HEK293 (cell line): ENCODE data around the gene APOBEC3C.

Experiments used
- FEZF1 ChIP-seq: fragments of 450-650 bp; formaldehyde crosslinking; IDR thresholded peaks from 2 replicates; pipeline ENCODE4 v1.5.1; 2016; ENCODE audit warnings: missing biosample characterization, missing genetic modification characterization
- MYNN ChIP-seq: fragments of 450-650 bp; formaldehyde crosslinking; IDR thresholded peaks from 2 replicates; pipeline ENCODE4 v1.5.1; 2016; ENCODE audit warnings: missing biosample characterization, missing genetic modification characterization, borderline replicate concordance
- SETDB1 ChIP-seq: IDR thresholded peaks from one replicate; pipeline ENCODE4 v1.6.1; 2017; ENCODE audit warnings: mild to moderate bottlenecking, low read length, moderate library complexity, mixed read lengths; ENCODE audit not compliant: insufficient read length
- SP2 ChIP-seq: fragments of 450-650 bp; formaldehyde crosslinking; IDR thresholded peaks from 2 replicates; pipeline ENCODE4 v1.5.1; 2016; ENCODE audit warnings: missing biosample characterization, missing genetic modification characterization
- ZFP41 ChIP-seq: fragments of 450-650 bp; formaldehyde crosslinking; IDR thresholded peaks from 2 replicates; pipeline ENCODE4 v1.5.1; 2016; ENCODE audit warnings: missing biosample characterization, missing genetic modification characterization, borderline replicate concordance
- ZFP69B ChIP-seq: fragments of 450-650 bp; formaldehyde crosslinking; IDR thresholded peaks from 2 replicates; pipeline ENCODE4 v1.5.1; 2016; ENCODE audit warnings: missing biosample characterization, missing genetic modification characterization
- ZIC2 ChIP-seq: fragments of 450-650 bp; formaldehyde crosslinking; IDR thresholded peaks from 2 replicates; pipeline ENCODE4 v1.5.1; 2016; ENCODE audit warnings: missing biosample characterization, missing genetic modification characterization
- ZNF10 ChIP-seq: fragments of 450-650 bp; formaldehyde crosslinking; IDR thresholded peaks from 2 replicates; pipeline ENCODE4 v1.5.1; 2017; ENCODE audit warnings: missing biosample characterization, missing genetic modification characterization
- ZNF121 ChIP-seq: fragments of 450-650 bp; formaldehyde crosslinking; IDR thresholded peaks from 2 replicates; pipeline ENCODE4 v1.5.1; 2016; ENCODE audit warnings: missing biosample characterization, missing genetic modification characterization
- ZNF221 ChIP-seq: fragments of 450-650 bp; formaldehyde crosslinking; IDR thresholded peaks from 2 replicates; pipeline ENCODE4 v1.5.1; 2017; ENCODE audit warnings: missing biosample characterization, missing genetic modification characterization, borderline replicate concordance
- ZNF274 ChIP-seq, 2 experiments: fragments of 200-500 bp in 1 of 2; fragments of 450-650 bp in 1 of 2; sonication (Bioruptor generic) in 1 of 2; formaldehyde crosslinking in 1 of 2; IDR thresholded peaks; 2 replicates each; pipeline versions ENCODE4 v1.5.1 to v1.6.1; 2014 to 2016; ENCODE audit warnings: borderline replicate concordance in 1 of 2, inconsistent platforms in 1 of 2, low read length in 1 of 2, missing biosample characterization in 1 of 2, missing genetic modification characterization in 1 of 2
- ZNF843 ChIP-seq: fragments of 450-650 bp; formaldehyde crosslinking; IDR thresholded peaks from 2 replicates; pipeline ENCODE4 v1.5.1; 2016; ENCODE audit warnings: missing biosample characterization, missing genetic modification characterization
- TF ChIP-seq, protein P1 (sequence below): fragments of 450-650 bp; formaldehyde crosslinking; IDR thresholded peaks from 2 replicates; pipeline ENCODE4 v1.5.1; 2016; ENCODE audit warnings: missing biosample characterization, missing genetic modification characterization

DNA sequence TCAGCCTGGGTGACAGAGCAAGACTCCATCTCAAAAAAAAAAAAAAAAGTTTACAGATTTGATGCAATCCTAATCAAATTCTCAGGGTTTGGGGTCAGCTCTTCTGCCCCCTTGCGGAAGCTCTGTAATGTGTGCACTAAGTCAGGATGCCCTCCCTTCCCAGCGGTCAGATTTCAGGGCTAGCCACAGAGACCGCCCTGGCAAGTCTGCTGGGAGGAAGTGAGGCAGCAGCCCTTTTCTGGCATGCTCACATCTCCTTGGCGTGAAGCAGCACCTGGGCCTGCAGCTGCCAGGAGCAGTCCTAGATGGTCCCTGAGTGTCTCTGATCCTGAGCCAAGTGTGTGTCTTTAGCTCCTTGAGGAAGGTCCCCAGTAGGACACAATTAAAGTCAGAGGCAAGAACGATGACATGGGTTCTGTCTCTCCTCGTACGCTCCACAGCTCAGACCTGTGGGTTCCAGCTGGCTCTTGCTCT is 10.9 kb upstream of the APOBEC3C start:
- TF ChIP-seq, protein P1, sequence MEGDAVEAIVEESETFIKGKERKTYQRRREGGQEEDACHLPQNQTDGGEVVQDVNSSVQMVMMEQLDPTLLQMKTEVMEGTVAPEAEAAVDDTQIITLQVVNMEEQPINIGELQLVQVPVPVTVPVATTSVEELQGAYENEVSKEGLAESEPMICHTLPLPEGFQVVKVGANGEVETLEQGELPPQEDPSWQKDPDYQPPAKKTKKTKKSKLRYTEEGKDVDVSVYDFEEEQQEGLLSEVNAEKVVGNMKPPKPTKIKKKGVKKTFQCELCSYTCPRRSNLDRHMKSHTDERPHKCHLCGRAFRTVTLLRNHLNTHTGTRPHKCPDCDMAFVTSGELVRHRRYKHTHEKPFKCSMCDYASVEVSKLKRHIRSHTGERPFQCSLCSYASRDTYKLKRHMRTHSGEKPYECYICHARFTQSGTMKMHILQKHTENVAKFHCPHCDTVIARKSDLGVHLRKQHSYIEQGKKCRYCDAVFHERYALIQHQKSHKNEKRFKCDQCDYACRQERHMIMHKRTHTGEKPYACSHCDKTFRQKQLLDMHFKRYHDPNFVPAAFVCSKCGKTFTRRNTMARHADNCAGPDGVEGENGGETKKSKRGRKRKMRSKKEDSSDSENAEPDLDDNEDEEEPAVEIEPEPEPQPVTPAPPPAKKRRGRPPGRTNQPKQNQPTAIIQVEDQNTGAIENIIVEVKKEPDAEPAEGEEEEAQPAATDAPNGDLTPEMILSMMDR (tag by site-specific recombination), result peak; percentile 76
- no peak for TF ChIP-seq ZNF843 (tag by site-specific recombination)
- no peak for TF ChIP-seq ZIC2 (tag by site-specific recombination)
- no peak for TF ChIP-seq ZFP69B (tag by site-specific recombination)
- no peak for TF ChIP-seq ZNF274 (IDR thresholded peaks at IDR 0.05; ENCODE audit: low read length)
- no peak for TF ChIP-seq ZNF274 (tag by site-specific recombination; IDR thresholded peaks at IDR 0.05; ENCODE audit: borderline replicate concordance)
- no peak for TF ChIP-seq ZNF121
- no peak for TF ChIP-seq SP2 (tag by site-specific recombination)
- TF ChIP-seq MYNN (tag by site-specific recombination), result no peak
- TF ChIP-seq ZFP41 (tag by site-specific recombination), result no peak
- TF ChIP-seq FEZF1 (tag by site-specific recombination), result no peak
- no peak for TF ChIP-seq ZNF221 (tag by site-specific recombination)
- TF ChIP-seq SETDB1, result no peak
- TF ChIP-seq ZNF10 (tag by site-specific recombination), result no peak
